Stomach (tissue), 4 donors: ENCODE data around the gene RER1.

Experiments
- POLR2A ChIP-seq, 4 donors: fragments of 450-650 bp; IDR thresholded peaks; one replicate each; pipeline ENCODE4 v1.6.1; 2016; ENCODE audit warnings: antibody characterized with exemption in 4 of 4, control low read depth in 2 of 4, mild to moderate bottlenecking in 1 of 4, moderate library complexity in 1 of 4
- TF ChIP-seq, protein P1 (sequence below), 7 experiments: fragments of 450-650 bp in 4 of 7; fragments of 200-600 bp in 3 of 7; sonication (generic) in 3 of 7; IDR thresholded peaks; one replicate each; pipeline ENCODE4 v1.5.1; 2016 to 2019; ENCODE audit warnings: antibody characterized with exemption in 7 of 7, control low read depth in 2 of 7, mild to moderate bottlenecking in 1 of 7

- TF ChIP-seq, protein P1, sequence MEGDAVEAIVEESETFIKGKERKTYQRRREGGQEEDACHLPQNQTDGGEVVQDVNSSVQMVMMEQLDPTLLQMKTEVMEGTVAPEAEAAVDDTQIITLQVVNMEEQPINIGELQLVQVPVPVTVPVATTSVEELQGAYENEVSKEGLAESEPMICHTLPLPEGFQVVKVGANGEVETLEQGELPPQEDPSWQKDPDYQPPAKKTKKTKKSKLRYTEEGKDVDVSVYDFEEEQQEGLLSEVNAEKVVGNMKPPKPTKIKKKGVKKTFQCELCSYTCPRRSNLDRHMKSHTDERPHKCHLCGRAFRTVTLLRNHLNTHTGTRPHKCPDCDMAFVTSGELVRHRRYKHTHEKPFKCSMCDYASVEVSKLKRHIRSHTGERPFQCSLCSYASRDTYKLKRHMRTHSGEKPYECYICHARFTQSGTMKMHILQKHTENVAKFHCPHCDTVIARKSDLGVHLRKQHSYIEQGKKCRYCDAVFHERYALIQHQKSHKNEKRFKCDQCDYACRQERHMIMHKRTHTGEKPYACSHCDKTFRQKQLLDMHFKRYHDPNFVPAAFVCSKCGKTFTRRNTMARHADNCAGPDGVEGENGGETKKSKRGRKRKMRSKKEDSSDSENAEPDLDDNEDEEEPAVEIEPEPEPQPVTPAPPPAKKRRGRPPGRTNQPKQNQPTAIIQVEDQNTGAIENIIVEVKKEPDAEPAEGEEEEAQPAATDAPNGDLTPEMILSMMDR (IDR thresholded peaks at IDR 0.05) = no peak
- TF ChIP-seq POLR2A (IDR thresholded peaks at IDR 0.05) = no peak
Observed at GRCh38 chr1:2448098-2448445, 56.4 kb downstream of the RER1 start.
